CD4-positive, alpha-beta T cell treated with Interleukin-21 for 1 hour (primary cell): ENCODE measurements around the gene INPP5D.
"Not testable (repeated sequence)": the region's sequence is repeated elsewhere in the genome, so short reads cannot be mapped to it uniquely, and the experiment has no call there.

Experiments used
- DNase-seq: peaks from one replicate; pipeline ENCODE4 v3.0.0-alpha.2; 2020

INPP5D gene

GRCh38 chr2:233147136-233147828, 87.1 kb downstream of the INPP5D start:
- no peak for DNase-seq

GRCh38 chr2:233147829-233148167, 87.7 kb downstream of the INPP5D start:
- DNase-seq = no peak

- no peak for DNase-seq
These were observed 88.2 kb downstream of the INPP5D start for GRCh38 chr2:233148354-233148753.

- DNase-seq = no peak
These were observed 92.4 kb downstream of the INPP5D start for GRCh38 chr2:233152541-233152940.

GRCh38 chr2:233153146-233153798, 93.1 kb downstream of the INPP5D start:
- DNase-seq = no peak

GRCh38 chr2:233156001-233156400, 95.9 kb downstream of the INPP5D start:
- DNase-seq = no peak

- DNase-seq = not testable (repeated sequence)
These were observed 96.3 kb downstream of the INPP5D start for GRCh38 chr2:233156461-233156860.

GRCh38 chr2:233161730-233162129, 101.6 kb downstream of the INPP5D start:
- DNase-seq = no peak

- no peak for DNase-seq
These were observed 102.6 kb downstream of the INPP5D start for GRCh38 chr2:233162770-233163169.

- no peak for DNase-seq
These were observed 103.5 kb downstream of the INPP5D start for GRCh38 chr2:233163486-233164103.

GRCh38 chr2:233164128-233164635, 104.0 kb downstream of the INPP5D start:
- no peak for DNase-seq

GRCh38 chr2:233164967-233165366, 104.8 kb downstream of the INPP5D start:
- no peak for DNase-seq

- no peak for DNase-seq
These were observed 105.4 kb downstream of the INPP5D start for GRCh38 chr2:233165543-233165894.

GRCh38 chr2:233165895-233166661, 105.9 kb downstream of the INPP5D start:
- peak; percentile 47 for DNase-seq

GRCh38 chr2:233168445-233168844, 108.3 kb downstream of the INPP5D start:
- no peak for DNase-seq

- DNase-seq = no peak
These were observed 108.8 kb downstream of the INPP5D start for GRCh38 chr2:233168919-233169318.

GRCh38 chr2:233171344-233171743, 111.2 kb downstream of the INPP5D start:
- DNase-seq = no peak

GRCh38 chr2:233173115-233173514, 113.0 kb downstream of the INPP5D start:
- no peak for DNase-seq

GRCh38 chr2:233174137-233174536, 114.0 kb downstream of the INPP5D start:
- DNase-seq = no peak

- DNase-seq = no peak
These were observed 119.1 kb downstream of the INPP5D start for GRCh38 chr2:233178994-233179847.

- no peak for DNase-seq
These were observed 119.8 kb downstream of the INPP5D start for GRCh38 chr2:233179848-233180366.

GRCh38 chr2:233183869-233184418, 123.8 kb downstream of the INPP5D start:
- DNase-seq = no peak
